Measurements from ENCODE around the gene MRTFB. TPM values are rescaled to one million over a fixed set of nuclear protein-coding genes. Genes with fewer than 3 reads are reported as not detected.

Gene MRTFB
- total and polyA plus RNA-seq, 2 donors (not counting 3 experiments of a cell fraction or from before 2014, with no cell fraction given), result 19.6 to 49.5 TPM

DNA sequence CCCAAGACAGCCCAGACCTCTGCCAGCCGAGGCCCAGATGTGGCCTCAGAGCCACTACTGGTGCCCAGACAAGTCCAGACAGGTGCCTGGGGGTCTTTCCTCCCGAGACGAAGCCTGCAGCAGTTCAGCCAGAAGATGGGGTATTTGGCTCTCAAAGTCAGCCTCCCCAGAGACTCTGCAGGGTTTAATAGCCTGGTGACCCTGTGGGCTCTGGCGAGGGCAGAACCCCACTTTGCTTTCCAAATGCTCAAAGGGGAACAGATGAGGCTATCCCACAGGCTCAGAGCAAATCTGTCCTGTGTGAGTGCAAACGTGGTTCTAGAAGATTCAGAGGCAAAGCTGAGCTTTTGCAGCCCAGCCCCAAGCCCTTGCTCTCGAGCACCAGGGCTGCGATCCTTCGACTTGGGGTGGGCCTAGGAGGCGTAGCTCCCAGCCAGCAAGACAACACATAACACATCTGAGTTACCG is 236.0 kb downstream of the MRTFB start:
- no peaks in the 10 kb centered on the region for H3K9me3 ChIP-seq (replicated peaks; ENCODE audit: control insufficient read depth, insufficient read depth, low read length)
- no peak overlapping the region for H3K4me2 ChIP-seq (ENCODE audit: insufficient read depth, low read length)
- BruUV-seq (replicated peaks), result no TSS peak
- H4K20me1 ChIP-seq (replicated peaks; ENCODE audit: control insufficient read depth, extremely low read depth, insufficient read depth, low read length), result no peaks in the 10 kb centered on the region
- H3K9ac ChIP-seq (replicated peaks; ENCODE audit: extremely low read depth, insufficient read depth, low read length), result no peak overlapping the region
- intact Hi-C loops (cut with micrococcal nuclease) (no loop called here), dilution Hi-C loops (cut with MboI; ENCODE audit: extremely low pct_ligation_motif_present, low sequenced_read_pairs) (no loop called here)
- CTCF ChIA-PET, result interaction anchor here (1.5 kb wide), 1 partner anchor 10 kb away, joined by 6 read pairs; no protein-coding TSS in a partner anchor
- H3K4me1 ChIP-seq (ENCODE audit: control insufficient read depth, extremely low read depth, insufficient read depth, low read length), result peaks cover 5% of the 10 kb centered on the region
- no peak overlapping the region for H2AFZ ChIP-seq (ENCODE audit: low read depth, low read length)
- DNase-seq (ENCODE audit: low read depth, low spot score) (no peak), FAIRE-seq (no peak)
- H3K4me3 ChIP-seq (replicated peaks in 1 of 3; ENCODE audit: insufficient read depth in 1 of 3, low read depth in 1 of 3, low read length in 3 of 3), result no peak overlapping the region
- no peak overlapping the region for H3K27ac ChIP-seq (ENCODE audit: insufficient read depth, low read depth, low read length)
- H3K27me3 ChIP-seq (ENCODE audit: control insufficient read depth in 2 of 2, insufficient read depth in 2 of 2, low read length in 2 of 2), result no peaks in the 10 kb centered on the region
- no peak for TF ChIP-seq JUN (IDR thresholded peaks at IDR 0.05; ENCODE audit: borderline replicate concordance, insufficient read depth, insufficient read length, low read depth)
- no peak for TF ChIP-seq POLR2A (IDR thresholded peaks at IDR 0.05; ENCODE audit: low read depth, low read length)
- no peak for TF ChIP-seq POLR2AphosphoS5 (IDR thresholded peaks at IDR 0.05; ENCODE audit: insufficient read depth, low read depth, low read length)
- TF ChIP-seq MYC (IDR thresholded peaks at IDR 0.05; ENCODE audit: low read depth, low read length), result no peak
- TF ChIP-seq, protein P1, sequence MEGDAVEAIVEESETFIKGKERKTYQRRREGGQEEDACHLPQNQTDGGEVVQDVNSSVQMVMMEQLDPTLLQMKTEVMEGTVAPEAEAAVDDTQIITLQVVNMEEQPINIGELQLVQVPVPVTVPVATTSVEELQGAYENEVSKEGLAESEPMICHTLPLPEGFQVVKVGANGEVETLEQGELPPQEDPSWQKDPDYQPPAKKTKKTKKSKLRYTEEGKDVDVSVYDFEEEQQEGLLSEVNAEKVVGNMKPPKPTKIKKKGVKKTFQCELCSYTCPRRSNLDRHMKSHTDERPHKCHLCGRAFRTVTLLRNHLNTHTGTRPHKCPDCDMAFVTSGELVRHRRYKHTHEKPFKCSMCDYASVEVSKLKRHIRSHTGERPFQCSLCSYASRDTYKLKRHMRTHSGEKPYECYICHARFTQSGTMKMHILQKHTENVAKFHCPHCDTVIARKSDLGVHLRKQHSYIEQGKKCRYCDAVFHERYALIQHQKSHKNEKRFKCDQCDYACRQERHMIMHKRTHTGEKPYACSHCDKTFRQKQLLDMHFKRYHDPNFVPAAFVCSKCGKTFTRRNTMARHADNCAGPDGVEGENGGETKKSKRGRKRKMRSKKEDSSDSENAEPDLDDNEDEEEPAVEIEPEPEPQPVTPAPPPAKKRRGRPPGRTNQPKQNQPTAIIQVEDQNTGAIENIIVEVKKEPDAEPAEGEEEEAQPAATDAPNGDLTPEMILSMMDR (IDR thresholded peaks at IDR 0.05; ENCODE audit: extremely low read depth in 1 of 2, insufficient read depth in 1 of 2, low read depth in 1 of 2, low read length in 2 of 2), result no peak
- TF ChIP-seq FOS (IDR thresholded peaks at IDR 0.05; ENCODE audit: borderline replicate concordance, insufficient read depth, low read length), result no peak
- no peak for TF ChIP-seq GATA2 (IDR thresholded peaks at IDR 0.05; ENCODE audit: insufficient read depth, insufficient read length, low read depth, low read length)
- TF ChIP-seq EZH2 (IDR thresholded peaks at IDR 0.05; ENCODE audit: borderline replicate concordance, low read depth, low read length, severe bottlenecking), result no peak
- TF ChIP-seq, protein P2, sequence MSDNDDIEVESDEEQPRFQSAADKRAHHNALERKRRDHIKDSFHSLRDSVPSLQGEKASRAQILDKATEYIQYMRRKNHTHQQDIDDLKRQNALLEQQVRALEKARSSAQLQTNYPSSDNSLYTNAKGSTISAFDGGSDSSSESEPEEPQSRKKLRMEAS (IDR thresholded peaks at IDR 0.05; ENCODE audit: insufficient read depth, insufficient read length), result no peak
- H3K36me3 ChIP-seq (ENCODE audit: control insufficient read depth in 2 of 2, extremely low read depth in 1 of 2, insufficient read depth in 2 of 2, low read length in 2 of 2), result no peaks in the 10 kb centered on the region
- POLR2A ChIA-PET, result no interaction called here
- H3K79me2 ChIP-seq (ENCODE audit: control insufficient read depth, insufficient read depth, low read length), result peaks cover 17% of the 10 kb centered on the region
- no peaks in the 10 kb centered on the region for H3K9me1 ChIP-seq (replicated peaks; ENCODE audit: control insufficient read depth, extremely low read depth, insufficient read depth, low read length)

Data from endothelial cell of umbilical vein (primary cell).